HG03378 (cell line): Measurements from ENCODE around the gene IKBKE.

Source experiments
- ATAC-seq: cut with Tn5 transposase; IDR thresholded peaks from one replicate; pipeline ENCODE4 v1.9.1; 2021; ENCODE audit warnings: mild to moderate bottlenecking, moderate library complexity; ENCODE audit not compliant: unreplicated experiment

Gene IKBKE

DNA sequence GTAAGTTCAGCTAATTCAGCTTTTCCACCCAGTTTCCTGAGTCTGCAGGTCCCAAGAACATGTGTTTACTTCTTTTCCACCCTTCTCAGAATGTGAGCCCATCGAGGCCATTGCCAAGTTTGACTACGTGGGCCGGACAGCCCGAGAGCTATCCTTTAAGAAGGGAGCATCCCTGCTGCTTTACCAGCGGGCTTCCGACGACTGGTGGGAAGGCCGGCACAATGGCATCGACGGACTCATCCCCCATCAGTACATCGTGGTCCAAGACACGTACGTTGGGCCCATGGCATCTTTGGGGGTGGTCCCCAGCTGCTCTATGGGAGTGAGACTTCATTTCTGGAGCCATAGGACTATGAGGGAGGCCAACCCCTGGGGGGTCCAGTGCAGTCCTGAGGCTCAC is 17.2 kb upstream of the IKBKE start:
- no peak for ATAC-seq

DNA sequence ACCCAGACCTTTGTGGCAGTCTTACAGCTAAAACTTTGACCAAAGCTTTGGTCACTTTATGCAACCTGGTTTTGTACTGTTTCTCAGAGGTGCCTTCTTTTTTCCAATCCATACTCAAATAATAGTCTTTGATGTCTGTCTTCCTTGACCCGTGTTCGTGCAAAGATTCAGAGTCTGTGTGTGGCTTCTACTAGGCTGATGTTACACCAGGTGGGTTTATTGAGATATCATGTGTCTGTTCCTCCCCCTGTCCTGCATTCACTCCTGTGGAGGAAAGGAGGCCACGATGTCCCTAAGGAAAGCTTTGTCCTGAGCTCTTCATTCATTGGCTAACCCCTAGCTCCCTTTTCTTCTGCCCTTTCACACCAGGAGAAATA is 15.0 kb upstream of the IKBKE start:
- ATAC-seq: no peak

DNA sequence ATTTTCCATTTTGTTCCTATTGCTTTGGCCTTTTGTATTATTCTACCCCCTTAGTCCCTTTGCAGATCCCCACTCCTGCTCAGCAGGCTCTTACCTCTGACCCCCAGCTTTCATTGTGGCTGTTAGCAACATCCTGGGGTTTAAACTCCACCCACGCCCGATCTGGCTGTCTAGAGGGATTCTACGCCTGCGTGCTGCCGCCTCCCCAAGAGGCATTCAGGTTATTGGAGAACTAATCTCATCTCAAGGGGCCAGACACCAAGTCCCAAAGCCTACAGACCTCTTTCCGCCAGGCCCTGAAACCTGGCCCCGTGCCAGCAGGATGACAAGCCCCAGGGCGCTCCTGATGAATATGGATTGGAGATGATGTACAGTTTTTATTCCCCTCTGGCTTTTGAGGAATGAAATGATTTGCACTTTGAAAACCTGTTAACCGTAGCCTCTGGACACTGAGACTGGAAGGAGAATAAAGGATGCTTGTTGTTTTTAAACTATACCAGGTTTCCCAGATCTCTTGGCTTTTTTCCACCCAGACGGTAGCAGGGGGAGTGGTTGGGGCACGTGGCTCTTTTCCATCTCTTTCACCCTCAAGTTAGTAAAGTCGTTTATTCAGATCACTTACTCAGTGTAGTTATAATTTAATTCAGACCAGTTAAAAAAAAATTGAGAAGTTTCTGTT is 14.5 kb upstream of the IKBKE start:
- no peak for ATAC-seq

DNA sequence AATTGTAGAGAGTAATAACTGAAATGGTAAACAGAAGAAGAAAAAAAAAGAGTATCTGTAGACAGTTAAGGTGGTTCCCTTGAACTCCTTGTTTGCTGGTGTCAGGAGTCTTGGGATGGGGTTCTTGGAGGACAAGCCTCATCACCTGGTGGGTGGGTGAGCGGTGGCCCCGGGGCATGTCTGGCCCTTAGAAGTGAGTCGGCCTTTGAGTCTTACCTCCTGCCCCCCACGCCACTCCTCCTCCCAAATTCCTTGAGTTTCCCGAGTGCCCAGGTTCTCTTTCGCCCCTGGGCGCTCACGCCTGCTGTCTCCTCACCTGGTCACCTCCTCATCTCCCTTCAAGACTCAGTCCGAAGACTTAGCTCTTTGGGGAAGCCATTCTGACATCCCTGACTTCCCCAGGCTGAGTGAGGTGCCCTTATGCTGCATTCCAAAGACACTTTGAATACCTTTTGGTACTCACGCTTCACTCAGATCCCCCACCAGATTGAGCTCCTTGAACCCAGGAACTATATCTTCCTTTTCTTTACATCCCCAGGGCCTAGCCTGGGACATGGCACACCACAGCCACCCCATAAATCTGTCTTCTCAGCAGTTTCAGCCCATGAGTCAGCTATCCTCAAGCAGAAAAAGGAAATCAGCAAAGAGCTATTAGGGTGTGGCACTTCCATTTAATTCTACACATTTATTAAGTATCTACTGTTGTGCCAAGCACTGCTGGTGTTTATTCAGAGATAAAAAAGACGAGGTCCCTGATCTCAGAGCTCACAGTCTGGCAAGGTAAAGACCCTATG is 13.5 kb upstream of the IKBKE start:
- ATAC-seq: no peak

DNA sequence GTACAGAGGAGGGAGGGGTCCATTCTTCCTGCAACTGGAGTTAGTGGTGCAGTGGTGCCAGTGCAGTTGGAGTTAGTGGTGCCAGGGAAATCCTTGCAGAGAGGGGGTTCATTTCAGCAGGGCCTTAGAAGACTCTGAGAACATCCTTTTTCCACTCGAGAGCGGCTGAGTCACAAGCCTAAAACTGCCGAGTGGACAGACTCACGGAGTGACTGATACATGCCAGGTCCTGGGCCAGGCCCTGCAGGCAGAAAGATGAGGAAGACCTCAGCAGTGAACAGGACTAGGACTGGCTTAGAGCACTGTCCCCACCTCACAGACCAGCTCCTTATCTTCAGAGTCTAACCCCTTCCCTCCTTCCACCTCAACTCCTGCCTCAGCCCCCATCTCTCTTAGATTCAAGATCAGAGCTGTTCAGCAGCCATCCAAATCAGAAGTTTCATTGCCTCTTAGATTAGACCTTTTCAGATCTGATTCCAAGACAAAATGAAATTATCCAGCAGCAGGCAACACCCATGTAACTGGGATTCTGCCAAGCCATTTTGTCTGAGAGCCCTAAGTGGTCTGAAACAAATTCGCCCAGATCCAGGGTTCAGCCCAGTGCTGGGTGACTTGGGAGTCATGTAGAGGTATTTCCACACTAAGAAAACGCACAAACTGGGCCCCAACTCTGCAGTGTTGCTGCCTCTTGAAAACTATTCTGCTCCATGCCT is 12.7 kb upstream of the IKBKE start:
- no peak for ATAC-seq

DNA sequence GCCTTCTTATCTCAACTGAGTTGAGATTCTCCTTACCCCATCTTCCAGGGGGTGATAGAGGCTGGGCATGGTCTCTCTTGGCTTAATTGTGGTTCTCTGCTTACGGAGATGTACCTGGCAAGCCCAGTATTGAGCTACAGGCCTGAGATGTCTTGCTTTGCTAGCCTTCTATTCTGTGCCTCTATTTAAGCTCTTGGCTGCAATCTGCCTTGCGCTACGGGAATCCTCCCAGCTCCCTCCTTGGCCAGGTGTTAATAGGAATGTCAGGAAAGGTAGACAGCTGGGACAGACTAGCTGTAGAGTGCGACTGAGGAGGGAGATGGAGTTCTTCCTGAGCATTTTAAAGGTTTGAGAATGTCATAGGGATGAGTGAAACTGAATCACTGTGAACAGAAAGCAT is 10.6 kb upstream of the IKBKE start:
- no peak for ATAC-seq

DNA sequence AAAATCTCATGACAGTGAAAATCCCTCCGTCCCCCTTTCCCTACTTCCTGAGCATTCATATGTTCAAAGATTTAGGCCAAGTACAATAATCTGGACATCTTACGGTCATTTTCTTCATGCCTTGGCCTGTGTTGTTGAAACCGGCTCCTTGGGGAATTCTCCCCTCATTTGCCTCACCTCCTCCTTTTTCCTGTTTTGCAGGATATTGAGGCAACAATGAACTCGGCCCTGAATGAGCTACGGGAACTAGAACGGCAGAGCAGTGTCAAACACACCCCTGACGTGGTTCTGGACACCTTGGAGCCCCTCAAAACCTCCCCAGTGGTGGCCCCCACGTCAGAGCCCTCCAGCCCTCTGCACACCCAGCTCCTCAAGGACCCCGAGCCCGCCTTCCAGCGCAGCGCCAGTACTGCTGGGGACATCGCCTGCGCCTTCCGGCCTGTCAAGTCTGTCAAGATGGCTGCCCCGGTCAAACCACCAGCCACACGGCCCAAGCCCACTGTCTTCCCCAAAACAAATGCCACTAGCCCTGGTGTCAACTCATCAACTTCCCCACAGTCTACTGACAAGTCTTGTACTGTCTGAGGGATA is 9.3 kb upstream of the IKBKE start:
- ATAC-seq: no peak

DNA sequence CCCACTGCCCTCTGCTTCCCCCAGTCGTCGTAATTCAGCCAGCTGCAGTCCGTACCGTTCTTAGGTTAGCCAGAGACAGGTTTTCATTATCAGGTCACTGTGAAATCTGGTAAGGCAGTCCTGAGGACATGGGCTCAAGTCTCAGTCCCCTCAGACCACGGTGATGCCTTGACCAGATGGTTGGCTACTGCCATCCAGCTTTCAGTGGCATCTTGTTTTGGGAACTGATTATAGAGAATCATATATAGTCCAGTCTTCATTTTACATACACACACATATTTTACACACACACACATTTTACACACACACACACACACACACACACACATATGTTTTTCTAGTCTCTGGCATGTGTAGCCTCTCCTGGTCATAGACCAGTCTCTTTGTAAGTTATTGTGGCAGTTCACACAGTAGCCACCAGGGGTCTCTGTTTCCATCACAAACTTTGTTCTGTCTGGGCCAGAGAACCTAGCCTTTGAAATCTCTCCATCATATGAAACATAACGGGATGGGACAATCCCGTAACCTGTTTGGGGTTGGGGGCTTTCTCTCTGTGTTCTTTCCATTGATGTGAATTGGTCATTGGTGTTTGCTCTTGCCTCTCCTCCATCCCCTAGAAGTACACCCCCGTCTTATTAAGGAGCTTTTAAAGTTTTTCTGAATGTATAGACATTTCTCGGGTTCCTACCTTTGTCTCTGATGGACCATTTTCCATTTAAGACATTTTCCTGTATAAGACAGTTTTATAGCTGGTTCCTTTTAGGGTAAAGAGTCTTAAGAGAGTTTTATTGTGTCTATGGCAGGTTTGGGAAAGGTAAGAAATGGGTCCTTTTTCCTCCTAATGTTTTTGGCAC is 8.4 kb upstream of the IKBKE start:
- no peak for ATAC-seq

DNA sequence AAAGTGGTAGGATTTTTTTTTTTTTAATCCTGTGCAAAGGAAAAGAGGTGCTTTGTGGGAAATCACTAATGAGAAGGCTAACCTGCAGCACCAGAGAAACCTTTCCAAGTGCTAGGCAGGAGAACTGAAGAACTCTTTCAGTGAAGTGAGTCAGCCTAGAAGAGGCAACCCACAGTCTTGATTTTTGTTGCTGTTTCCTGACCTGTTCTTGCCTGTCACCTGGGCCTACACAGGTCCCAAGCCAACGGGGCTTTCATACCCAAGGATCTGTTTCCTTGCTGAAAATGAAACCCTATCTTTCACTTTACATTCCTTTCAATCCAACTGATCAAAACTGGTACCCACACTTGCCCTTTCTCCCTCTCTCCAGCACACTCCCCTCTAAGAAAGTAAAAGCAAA is 7.1 kb upstream of the IKBKE start:
- no peak for ATAC-seq

DNA sequence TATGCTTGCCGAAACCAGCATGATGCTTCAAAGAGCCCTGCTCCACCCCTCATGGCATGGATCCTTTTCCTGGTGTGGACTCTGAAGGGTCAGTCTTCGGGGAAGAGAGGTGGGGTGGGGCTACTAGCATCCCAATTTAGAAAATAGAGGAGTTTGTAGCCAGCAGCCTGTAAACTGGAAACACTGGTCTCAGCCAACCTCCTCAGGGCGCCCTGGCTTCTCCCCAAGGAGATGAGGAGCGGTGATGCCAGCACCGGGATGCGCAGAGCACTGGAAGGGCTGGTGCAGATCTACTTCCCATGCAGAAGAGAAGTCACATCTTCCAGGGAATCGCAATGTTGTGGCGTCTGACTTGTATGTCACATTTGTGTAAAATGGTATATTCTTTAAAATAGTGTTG is 6.4 kb upstream of the IKBKE start:
- no peak for ATAC-seq

DNA sequence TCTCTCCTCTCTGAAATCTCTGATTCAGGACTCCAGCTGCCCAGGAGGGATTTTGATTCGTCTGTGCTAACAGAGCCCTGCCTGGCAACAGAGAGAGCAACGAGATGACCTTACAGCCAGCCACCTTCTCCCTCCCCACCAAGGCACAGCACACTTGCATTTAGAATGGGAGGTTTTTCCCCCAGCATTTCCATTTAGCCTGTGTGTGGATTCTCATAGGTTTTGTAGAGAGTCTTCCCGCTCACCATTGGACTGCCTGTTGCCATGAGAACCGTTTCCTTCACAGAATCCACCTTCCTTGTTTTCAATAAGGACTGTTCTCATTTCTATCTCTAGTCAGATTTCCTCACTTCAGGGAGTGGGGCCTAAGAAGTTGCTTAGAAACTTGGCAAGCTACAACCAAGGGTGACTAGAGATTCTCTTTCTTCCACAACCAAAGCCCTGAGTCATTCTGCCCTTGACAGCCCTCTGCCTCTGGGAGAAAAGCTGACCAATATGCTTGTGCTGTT is 5.8 kb upstream of the IKBKE start:
- ATAC-seq: no peak

DNA sequence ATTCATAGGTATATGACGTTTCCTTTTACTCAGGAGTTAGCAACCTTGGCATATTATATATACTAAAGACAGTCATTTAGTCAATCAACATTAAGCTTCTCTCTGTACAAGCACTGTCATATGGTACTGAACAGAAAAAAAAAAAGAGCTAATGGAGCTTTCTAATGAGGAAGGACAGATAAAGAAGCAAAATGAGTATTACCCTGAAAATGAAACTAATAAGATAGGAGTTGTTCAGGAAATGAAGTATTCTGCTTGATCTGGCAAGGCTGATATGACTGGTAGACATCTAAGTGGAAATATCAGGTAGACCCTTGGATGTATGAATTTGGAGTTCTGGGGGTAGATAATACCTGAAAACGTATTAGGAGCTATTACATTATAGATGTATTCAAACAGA is 4.3 kb upstream of the IKBKE start:
- no peak for ATAC-seq

DNA sequence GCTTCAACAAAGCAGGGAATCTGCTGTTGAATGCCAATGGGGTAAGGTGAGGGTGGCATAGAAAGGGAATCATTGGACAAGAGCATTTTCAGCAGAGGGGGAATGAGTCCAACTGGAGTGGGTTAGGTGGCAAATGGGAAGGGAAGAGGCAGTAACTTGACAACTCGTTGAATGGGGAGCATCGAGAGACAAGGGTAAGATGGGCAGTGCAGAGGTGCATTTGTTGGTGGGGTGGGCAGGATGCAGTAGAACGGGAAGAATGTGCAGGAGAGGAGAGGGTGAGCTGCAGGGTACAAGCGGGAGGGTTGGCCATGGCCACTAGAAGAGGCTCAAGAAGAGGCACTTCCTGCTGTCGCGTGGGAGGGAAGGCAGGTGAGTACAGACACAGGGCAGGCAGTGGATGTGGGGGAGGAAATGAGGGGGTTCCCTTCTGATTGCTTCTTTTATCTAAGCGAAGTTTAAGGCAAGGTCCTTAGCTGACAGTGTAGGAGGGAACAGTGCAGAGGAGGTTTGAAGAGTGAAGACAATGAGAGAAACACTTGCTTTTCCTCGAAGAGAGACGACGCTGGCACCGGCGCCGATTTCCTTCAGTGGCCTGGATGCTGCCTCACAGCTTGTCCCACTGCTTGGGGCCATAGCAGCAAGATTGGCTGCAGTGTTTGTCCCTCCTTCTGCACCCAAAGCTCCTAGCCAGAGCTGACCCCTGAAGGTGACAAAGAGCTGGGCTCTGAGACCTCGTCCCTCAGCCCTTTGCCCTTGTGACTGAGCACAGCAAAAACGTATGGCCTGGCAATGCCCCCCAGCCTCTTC is 3.2 kb upstream of the IKBKE start:
- no peak for ATAC-seq

DNA sequence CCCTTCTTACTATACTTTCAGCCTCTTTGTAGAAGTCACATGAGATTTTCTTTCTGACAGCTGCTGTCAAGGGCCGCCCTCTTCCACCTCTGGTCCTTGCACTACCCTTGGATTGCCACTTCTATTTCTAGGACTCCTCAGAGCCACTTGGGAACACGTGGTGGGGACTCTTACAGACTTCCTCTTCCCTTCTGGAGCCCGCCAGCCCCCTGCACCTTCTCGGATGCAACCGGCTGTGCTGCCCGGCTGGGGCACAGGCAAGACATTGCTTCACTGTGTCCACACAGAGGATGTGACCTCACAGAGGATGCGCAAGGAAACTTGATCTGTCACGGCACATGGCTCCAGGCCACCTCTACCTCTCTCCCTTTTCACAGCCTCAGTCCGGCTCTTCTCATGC is 2.4 kb upstream of the IKBKE start:
- ATAC-seq: no peak

DNA sequence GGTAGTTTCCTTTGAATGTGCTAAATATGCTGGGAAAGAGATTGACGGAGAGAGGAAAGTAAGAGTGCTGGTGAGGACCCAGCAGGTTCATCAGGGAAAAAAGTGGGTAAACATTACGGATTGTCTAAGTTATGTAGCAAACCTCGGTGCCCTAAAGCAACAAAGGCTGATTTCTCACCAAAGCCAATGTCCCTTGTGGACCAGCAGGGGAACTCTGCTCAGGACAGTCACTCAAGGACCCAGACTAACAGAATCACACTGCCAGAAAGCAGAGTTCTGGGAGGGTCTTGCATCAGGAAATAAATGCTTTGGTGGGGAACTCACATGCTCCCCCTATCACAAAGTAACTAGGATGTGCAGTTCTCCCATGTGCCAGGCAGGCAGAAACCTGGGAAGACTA is 1.7 kb upstream of the IKBKE start:
- ATAC-seq: no peak

DNA sequence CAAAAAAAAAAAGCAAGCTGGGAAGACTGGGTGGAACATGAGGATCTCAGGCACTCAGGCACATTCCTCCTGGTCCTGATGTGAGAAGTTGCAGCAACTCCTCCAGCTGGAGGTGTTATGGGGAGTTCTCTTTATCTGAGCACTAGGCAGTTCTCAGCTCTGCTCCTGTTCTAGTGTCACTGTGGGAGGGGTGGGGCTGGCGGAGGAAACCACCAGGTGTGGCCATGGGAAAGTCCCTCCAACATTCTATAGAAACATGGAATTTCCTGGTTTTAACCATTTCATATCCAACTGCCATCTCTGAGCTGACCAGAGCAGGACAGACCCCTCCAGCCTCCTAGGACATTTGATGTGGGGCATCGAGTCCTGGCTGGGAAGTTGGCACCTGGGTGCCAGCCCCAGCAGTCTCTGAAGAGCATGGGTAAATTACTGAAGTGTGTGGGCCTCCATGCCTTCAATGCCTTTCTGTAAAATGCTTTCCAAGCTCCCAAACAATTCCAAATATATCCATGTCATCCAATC is 804 bp upstream of the IKBKE start:
- no peak for ATAC-seq

DNA sequence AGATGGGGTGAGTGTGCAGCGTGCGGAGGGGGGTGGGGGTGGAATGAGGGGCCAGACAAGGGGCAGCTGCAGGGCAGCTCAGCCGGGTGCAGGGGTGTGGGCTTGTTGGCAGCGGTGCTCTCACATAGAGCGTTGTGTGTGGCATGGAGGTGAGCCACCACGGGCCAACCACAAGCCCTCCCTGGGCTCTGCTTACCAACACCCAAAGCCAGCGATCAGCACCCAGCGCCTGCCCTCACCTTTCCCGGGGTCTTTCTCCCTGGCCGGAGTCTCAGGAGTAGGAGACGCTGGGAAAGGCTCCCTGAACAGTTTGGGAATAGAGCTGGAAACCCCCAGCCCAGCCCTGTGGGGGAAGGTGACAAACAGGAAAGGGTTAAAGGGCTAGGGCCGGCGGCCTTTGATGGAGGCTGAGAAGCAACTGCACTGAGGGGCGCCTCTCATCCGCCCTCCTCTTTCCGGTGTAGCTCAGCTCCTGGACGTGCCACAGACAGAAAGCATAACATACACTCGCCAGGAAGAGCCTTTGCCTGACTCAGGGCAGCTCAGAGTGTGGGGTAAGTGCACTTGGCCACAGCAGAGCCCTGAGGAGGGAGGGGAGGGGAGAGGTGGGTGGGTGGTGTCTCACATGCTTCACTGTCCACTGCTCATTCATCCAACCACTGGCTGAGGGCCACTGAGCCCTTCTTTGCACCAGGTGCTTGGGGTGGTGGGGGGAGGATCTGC is 577 bp downstream of the IKBKE start:
- no peak for ATAC-seq

DNA sequence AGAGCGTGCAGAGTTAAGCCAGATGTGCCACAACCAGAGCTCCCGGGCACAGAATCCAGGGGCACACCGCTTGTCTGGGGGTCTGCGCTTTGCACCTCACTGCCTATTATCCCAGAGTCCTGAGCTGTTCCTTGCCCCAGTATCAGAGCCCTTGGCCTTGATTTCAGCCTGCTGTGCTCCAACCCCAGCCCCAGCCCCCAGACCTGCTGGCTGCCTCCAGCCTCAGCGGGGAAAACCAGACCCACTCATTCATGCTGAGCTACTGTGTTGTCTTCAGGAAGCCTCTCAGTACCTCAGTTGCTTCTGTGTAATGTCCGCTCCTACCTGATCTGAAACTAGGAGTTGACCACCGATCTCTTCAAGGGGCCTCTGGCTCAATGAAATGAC is 1.1 kb downstream of the IKBKE start:
- no peak for ATAC-seq

DNA sequence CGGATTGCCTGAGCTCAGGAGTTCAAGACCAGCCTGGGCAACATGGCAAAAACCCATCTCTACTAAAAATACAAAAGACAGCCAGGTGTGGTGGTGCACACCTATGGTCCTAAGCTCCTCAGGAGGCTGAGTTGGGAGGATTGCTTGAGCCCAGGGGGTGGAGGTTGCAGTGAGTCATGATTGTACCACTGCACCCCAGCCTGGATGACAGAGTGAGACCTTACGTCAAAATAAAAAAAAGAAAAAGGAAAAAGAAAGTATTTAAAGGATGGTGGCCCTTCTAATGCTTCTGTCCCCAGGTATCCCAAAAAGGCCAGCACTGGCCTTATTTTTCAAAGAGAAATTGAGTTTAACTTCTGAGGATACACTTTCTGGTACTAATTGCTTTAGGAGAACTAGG is 1.7 kb downstream of the IKBKE start:
- ATAC-seq: no peak
